ENCODE data around the gene CALM1.

DNA sequence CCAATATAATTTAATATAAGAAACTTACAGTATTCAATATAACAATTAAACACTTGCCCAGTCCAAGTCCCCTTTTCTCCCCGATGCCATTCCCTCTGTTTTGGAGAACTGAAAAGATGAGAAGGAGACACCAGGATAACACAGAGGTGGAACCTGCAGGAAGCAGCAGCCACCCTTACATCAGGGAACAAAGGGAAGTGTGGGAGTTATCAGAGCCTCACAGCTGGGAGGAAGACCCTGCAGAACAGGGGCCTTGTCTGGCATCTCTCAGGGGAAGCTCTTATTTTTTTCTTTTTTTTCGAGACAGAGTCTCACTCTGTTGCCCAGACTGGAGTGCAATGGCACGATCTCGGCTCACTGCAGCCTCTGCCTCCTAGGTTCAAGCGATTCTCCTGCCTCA, 52.6 kb downstream of the CALM1 start:
- TF ChIP-seq POLR2AphosphoS5 (IDR thresholded peaks at IDR 0.05; ENCODE audit: low read depth, low read length): no peak
- TF ChIP-seq TAF1 (IDR thresholded peaks at IDR 0.05; ENCODE audit: borderline replicate concordance, insufficient read depth, low read length): no peak
